HPDE6-E6E7 (cell line): ENCODE data around the gene CCDC33.

Experiments used
- DNase-seq: peaks from one replicate; pipeline ENCODE4 v3.0.0; 2011; ENCODE audit warnings: missing footprints; ENCODE audit errors: extremely low spot score

CCDC33 gene

DNA sequence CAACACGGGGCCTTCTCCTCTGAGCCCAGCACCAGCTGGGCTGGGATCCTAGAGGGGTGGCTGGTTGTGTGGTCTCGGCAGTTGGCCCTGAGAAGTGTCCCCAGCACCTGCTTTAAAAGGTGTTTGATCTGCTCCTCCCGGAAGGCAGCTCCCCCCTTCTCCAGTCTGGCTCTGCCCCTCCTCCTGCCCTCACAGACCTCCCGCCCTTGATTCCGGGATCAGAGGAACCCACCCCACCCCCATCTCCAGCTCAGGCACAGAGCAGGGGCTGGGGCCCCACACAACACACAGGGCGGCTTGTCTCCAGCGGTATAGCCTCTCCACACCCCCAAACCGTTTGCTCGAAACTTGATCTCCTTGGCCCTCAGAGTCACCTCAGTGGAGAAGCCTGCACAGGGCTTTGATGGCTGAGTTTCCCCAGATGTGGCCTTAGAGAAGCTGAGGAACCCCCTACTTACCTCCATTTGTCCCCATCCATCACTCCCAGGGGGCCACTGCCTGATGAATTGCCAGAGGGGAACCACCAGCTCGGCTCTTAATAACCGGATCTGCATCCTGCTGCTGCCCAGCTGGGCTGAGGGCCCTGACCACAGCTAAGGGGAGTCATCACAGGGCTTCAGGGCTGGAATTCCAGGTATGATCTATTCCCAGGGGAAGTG, 27.1 kb upstream of the CCDC33 start:
- no peak for DNase-seq

DNA sequence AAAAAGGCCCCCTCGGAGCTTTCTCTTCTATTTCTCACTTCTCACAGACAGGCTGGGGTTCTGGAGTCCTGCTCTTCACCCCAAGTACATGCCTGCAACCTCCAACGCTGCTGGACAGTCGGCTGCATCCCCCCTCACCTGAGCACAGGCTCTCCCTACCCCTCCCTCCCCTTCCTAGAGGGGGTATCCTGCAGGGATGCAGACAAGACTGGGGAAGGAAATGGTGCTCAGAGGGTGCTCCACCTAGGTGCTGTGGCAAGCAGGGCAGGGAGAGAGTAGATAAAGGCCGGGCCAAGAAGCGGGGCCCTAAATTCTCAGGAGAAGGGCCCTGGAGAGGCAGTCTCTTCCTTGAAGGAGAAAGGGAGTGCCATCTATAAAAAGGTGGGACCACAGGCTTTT, 26.6 kb upstream of the CCDC33 start:
- no peak for DNase-seq

DNA sequence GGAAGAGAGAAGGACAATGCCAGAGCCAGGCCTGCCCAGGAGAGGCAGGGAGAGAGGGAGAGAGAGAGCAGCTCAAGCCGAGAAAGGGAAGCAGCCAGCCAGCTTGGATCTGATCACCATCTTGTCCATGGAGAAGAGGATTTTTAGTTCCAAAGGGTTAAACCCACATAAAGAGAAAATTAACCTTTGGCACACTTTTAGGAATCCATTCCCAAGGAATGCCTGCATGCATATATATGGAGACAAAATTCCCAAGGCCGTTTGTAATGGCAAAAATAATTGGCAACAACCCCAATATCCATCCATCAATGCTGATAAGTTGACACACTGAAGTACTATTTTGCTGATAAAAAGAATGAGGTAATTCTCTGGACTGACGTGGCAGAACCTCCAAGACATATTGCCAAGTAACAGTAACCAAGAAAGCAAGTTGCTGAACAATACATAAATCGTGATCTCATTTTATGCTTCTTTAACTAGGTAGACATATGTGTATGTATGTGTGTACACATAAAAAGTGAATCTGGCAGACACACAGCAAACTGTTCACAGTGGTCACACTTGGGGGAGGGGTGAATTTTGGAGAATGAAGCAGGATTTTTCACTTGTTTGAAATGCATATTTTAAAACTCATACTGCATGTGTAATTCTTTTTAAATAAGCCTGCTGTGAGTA, 26.0 kb upstream of the CCDC33 start:
- no peak for DNase-seq

DNA sequence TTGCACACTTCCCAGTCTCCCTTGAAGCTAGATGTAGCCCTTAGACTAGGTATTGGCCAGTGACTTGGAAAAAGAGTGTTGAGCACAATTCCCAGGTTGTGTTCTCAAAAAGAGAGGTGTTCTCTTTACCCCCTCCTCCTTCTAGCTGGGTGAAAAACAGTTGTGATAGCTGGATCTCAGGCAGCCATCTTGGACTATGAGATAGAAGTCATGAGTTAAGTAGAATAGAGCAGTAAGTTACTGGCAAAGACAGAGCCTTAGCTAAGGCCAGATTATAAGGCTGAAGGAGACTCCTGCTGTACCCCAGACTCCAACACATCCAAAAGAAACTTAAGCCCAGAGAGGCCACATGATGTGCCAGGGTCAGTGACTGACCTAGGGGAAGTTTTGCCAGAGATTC, 25.4 kb upstream of the CCDC33 start:
- no peak for DNase-seq

DNA sequence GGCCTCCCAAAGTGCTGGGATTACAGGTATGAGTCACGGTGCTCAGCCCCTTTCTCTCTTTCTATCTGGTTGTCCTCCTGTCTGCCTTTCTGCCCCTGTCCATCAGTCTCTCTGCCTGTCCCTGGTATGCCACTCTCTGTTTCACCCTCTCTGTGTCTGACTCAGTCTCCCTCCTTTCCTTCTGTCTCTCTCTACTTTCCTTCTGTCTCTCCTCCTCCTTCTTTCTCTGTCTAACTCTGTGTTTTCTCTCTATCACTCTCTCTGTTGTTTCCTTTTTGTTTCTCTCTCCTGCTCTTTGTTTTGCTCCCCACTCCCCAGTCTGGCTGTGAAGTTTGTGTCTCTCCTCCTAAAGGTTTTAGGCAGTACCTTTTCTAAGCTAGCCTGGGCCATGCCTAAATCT, 24.5 kb upstream of the CCDC33 start:
- no peak for DNase-seq

DNA sequence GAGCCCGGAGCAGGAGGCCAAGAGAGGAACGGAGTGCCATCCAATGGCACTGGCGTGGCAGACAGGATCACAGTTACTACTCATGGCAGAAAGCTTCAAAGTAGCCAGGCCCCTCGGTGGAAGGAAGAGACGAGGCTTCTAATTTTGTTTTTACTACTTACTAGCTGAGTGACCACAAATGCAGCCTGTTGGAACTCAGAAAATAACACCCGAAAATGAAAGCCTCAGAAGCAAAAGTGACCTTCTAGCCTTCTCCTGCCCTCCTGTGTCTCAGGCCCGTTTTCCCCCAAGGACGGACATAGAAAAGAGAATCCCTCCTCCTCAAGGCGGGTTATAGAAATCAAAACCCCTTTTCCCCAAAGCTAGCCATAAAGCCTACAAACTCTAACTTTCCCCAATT, 23.6 kb upstream of the CCDC33 start:
- DNase-seq = no peak

DNA sequence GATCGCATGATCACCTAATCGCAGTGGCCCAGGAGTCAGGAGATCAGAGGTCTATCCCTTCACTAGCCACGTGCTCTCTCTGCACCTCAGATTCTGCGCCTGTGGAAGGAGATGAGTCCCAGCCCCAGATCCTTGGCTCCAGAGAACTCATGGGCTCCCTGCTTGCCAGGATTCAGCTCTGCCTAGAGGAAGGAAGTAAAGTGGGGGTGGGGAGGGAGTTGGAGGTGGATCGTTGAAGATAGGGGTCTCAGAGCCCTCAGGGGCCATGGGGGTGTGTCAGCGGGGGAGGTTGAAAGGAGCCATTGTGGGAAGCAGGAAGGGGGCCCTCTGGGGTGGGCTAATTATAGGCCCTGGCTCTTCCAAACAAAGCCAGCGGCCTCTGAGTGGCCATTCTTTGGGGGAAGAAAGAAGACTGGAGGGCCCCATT, 22.3 kb upstream of the CCDC33 start:
- DNase-seq = no peak

DNA sequence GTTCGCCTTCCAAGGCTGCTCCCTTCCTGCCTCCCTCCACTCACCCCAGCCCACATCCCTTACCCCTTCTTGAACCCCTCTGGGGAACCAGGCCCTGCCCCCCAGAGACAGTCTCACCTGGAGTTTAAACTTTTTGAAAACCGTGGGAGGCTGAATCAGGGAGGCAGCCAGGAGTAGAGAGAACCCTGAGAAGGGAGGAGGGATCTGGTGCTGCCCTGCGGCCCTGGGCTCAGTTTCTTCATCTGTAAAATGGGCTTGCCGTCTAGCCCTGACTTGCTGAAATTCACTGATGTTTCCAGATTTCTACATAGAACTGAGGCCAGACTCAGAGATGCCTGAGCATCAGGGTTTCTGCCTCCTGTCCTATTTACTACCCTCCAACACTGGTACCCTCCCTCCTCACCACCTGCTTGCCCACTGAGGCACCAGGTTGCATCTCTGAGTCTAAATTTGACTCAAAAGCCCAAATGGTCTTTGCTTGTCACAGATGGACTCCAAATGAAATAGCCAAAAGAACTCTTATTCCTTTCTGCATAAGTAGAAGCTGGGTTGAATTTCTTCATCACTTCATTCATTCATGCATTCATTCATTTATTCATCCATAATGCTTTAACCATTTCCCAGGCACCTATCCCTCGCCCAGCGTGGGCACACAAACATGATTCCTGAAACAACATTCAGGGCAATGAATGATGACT, 21.7 kb upstream of the CCDC33 start:
- no peak for DNase-seq

DNA sequence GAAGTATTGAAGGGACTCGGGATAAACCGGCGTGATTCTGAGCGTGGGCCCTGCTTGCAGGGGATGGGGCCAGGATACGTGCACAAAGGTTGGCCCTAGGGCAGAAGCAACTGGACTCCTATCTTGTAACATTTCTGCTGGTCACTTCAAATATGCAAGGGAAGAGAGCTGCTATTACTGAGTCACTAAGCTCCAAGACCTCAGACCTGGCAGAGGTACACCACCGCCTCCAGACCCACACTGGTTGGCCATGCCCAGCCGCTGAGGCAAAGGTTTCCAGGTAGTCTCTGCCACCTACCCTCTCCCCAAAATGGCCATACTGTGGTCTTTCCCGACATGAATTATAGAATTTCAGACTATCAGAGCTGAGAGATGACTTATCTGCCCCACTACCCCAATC, 20.2 kb upstream of the CCDC33 start:
- DNase-seq = no peak

DNA sequence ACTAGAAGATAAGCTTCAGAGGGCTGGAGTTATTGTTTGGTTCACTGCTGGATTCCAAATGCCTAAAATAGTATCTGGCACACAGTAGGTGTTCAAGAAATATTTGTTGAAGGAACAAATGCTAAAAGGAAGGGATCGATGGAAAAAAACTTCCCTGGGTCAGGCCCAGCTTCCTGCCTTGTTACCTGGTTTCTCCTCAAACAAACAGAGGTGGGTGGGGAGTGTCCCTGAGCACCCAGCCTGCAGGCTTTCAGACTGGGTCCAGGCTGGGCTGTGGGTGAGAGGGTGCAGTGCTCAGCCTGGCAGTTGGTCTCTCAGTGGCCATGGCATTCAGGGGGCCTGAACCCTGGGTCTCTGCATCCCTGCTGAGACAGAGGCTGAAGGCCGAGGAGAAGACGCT, 19.2 kb upstream of the CCDC33 start:
- no peak for DNase-seq

DNA sequence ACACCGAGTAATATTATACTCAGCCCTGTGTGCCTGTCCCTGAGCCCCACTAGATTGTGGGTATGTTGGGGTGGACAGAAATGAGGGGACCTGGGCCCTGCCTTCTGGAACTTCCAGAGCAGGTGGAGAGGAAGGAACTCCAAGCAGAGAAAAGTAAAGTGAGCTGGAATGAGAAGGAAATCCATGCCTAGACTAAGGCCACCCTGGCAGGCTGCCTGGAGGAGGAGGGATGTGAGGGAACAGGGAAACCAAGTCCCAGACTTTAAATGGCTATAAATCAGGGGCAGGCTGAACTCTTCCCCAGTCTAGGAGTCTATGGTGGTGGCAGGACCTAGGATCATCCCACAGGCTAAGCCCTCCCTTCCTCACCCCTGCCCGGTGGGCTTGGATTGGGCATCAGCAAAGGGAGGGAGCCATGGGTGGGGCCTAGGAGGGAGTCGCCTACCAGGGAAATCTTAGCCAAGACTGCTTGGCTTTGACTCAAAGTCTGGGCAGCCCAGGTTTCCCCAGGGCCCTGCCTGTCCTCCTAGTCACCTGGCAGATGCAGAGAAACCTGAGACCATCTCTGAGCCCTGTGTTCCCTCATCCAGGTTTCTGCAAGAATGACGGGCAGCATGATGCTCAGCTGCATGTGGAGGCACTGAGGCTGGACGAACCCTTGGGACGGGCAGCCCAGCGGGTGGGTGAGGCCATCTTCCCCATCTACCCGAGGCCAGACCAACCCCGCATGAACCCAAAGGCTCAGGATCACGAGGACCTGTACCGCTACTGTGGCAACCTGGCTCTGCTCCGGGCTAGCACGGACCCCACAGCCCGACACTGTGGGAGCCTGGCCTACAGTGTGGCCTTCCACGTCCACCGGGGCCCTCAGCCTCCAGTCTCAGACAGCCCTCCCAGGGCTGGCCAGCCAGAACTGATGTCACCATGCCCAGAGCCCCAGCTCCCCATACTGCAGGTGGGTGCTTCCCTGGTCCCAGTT, 17.9 kb upstream of the CCDC33 start:
- DNase-seq = no peak

DNA sequence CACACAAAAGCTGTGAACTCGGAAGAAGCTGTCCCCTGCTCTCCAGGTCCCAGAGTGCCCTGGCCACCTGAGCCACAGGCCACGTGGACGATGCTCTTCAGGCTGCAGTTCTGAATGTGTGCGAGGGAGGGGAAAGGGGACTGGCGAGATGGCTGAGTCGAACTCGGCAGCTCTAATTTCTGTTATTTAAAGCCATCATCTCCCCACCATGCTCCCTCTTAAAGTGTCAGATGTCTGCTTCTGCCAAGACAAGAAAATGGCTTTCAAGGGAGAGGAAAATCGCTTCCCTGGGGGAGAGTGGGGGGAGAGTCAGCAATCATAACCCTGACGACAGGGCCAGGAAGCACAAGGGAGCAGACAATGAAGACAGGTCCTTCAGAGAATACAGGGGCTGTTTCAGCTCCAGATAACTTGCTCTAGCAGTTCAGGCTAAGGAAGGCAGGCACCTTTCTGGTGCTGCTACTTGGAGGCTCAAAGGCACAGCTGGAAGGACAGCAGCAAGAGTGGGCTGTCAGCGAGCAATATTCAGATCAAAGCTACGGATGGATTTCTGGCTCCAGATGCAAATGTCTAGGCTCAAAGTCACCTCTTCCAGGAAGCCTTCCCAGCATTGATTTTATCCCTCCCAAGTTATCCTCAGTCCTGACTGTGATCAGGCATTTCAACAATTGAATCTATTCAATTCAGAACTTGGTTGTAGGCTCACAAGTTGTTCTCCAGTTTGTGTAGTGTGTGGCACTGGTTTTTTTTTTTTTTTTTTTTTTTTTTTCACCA, 15.5 kb upstream of the CCDC33 start:
- DNase-seq = no peak

DNA sequence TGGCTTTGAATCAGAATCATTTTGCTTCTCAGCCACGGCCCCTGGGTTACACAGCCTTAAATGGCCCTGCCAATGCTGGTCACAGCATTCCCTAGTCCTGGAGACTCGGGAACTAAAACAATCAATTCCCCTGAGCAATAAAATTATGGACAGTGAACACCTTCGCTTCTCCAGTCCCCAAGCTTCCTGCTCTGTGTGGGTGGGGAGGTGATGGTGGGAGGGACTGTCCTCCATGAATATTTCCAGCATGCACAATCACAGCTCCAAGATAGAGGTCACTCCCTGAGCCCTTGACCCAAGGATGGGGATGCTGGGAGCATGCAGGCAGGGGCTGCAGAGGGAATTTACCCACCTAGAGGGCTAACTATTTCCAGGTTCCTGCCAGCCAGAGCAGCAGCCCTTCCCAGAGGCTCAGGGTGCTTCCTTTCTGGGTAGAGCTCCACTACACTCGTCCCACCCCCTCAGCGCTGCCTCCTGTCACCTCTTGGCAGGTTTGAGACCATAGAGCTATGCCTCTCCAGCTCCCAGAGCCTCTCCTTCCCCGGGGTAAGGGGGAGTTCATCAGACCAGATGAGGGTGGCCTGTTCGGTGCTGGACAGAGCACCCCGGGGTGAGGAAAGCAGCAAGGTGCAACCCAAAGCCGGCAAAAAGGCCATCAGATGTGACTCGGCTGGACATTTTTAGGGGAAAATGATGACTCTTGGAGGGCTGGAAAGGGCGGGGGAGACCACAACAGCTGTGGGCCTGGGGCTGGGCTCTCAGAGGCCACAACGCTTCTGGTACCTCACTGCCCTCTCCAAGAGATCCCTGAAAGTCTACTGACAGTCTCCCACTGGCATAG, 14.5 kb upstream of the CCDC33 start:
- DNase-seq = no peak

DNA sequence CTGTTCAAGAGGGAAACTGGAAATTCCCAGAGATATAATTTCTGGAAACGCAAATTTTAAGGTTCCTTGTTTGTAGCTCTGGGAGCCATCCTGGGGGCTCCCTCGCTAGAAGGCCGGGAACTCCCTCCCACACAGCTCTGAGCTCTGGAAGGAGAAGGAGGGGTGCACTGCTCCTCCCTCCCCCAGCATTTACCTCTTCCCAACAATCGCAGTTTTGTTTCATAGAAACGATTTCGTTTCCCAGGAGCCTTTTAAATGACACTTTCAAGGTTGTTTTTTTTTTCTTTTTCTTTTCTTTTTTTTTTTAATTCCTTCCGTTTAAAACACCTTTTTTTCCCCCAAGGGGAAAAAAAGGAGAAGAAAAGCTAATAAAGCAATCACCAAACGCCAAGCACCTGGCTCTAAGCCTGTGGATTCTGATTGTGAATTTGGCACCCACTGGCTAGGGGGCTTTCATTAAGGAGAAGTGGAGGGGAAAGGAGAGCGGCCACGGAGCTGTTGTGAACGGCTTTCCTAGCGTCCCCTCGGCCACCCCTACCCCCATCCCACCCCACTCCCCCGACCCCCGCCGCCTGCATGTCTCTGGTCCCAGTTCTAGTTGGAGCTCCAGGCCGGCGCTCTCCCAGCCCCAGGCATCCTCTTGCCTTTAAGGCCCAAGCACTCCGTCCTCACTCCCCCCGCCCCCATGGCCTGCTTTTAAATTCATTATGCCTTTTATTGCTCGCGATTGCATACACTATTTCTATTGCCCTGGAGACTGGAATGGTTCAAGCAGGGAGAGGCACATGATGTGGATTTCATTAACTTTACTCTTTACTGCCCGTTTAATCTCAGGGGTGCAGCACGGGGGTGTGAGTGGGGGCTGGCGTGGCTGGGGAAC, 13.6 kb upstream of the CCDC33 start:
- DNase-seq = no peak

DNA sequence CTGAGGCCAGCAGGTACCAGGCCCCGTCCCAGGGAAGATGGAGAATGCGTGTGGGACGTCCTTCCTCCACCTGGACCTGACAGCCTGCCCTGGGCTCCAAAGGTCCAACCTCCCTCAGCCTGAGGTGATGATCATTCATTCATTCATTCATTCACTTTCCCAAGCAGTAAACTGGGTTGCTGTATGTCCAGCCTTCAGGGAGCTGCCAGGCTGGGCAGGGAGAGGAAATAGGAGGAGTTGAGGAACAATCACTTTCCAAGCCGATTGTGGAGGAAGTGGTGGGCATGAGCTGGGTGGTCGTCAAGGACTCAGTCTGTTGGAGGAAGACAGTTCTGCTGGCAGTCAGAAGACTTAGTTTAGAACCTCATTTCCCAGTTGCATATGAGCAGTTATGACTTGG, 10.2 kb upstream of the CCDC33 start:
- DNase-seq = no peak

DNA sequence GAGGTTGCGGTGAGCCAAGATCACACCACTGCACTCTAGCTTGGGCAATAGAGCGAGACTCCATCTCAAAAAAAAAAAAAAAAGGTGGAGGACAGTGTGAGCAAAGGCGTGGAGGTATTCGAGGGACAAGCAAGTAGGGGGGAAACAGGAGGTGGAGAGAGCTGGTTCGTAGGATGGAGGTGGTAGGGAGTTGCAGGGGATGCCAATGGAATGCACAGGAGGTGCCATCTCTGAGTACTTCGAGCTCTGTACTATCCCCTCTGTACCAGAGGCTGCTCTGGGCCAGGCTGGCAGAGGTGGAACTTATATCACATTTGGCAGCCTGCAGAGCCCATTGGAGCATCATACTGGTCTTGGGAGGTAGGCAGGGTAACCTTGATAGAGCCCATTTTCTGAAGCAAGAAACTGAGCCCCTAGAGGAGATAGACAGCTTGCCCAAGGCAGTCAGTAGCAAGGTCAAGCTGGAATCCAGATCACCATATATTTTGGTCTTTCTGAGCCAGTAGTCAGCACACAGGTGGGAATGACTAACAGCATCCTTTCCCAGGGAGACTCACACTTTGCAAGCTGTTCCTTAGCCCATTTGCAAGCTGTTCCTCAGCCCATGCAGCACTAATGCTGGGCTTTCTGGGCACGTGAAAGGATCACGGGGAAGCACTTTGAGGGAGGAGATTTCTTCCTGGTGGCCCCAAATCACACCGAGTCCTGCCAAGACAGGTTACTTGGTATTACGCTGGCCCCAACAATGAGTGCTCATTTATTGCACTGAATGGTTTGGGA, 9.2 kb upstream of the CCDC33 start:
- no peak for DNase-seq

DNA sequence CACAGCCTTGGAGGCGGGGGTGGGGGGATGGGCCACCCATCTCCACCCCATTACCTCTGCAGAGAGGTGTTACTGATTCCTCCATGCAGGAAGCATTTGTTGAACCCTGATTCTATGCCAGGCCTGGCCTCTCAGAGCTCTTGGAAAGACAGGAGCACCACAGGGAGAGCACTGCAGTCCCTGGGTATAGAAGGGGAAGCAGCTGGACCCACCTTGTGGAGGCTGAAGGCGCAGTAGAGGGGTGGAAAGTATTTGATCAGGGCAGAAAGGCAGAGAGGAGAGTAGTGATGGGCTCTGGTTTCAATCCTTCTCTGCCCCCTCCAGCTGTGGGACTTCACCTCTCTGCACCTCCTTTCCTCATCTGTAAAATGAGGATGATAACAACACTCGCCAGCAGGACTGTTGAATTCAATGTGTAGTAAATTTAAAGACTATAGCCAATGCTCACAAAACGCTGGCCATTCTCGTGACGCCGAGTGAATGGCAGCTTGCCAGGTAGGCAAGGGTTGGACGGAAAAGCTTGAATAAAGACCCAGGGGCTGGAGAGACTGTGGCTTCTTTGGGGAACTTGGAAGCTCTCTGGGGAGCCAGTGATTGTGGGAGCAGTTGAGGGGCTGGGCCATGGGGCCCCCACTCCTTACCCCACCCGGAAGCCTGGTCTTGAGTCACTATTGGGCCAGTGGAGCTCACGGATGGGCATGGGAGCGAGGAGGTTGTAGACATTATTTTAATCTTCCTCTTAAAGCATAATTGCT, 8.0 kb upstream of the CCDC33 start:
- no peak for DNase-seq

DNA sequence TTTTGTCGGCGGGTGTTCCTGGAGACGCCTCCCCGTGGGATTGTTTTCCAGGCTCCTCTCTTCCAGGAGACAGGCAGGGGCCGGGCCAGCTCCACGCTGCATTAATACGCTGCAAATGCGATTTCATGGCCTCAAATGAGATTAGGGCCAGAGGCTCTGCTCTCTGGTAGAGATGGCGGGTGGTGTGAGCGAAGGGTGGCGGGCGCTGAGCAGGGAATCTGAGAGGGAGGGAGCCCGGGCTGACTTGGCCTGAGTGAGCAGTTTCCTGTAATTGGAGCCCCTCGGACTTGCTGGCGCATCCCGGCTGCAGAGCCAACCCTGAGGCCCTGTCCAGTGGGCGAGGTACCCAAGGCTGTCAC, 7.4 kb upstream of the CCDC33 start:
- no peak for DNase-seq
